GM12878 (cell line): ENCODE data around the gene KPNA1. TPM values are rescaled to one million over a fixed set of nuclear protein-coding genes. Genes with fewer than 3 reads are reported as not detected.

Source experiments
- ATAC-seq: fragments of 200-7000 bp; cut with Tn5 transposase; 3 replicates; pipeline ENCODE4 v1.9.1; 2020; ENCODE audit warnings: mild to moderate bottlenecking, moderate library complexity
- BruUV-seq: library from RNA; stranded (reverse); fragments of 400-500 nt; replicated peaks from 2 replicates; lab custom pipeline; 2021; lab: Mats Ljungman, UMichigan
- CTCF ChIA-PET: fragments of 300-600 bp; sonication (Branson Sonifier 250); formaldehyde crosslinking; extraction: SDS; loops from one replicate; lab custom pipeline; 2021; ENCODE audit warnings: inconsistent platforms; lab: Yijun Ruan, JAX
- POLR2A ChIA-PET: fragments of 350-600 bp; formaldehyde crosslinking; extraction: SDS; loops from one replicate; lab custom pipeline; 2021; ENCODE audit warnings: inconsistent platforms; lab: Charles Lee
- RAD21 ChIA-PET: fragments of 300-600 bp; sonication (Branson Sonifier 250); formaldehyde crosslinking; loops from one replicate; lab custom pipeline; 2023; ENCODE audit warnings: antibody characterized with exemption; ENCODE audit not compliant: unreplicated experiment; lab: Charles Lee
- SMC1A ChIA-PET: fragments of 300-600 bp; sonication (Branson Sonifier 250); formaldehyde crosslinking; loops from one replicate; lab custom pipeline; 2023; ENCODE audit not compliant: unreplicated experiment, uncharacterized antibody; lab: Charles Lee
- DNase-seq: peaks from one replicate; pipeline ENCODE4 v3.0.0-alpha.2; 2011; ENCODE audit warnings: low read depth, low spot score
- FAIRE-seq: peaks from 3 replicates; lab custom pipeline; 2011; peaks lifted over from hg19 to GRCh38; lab: Jason Lieb, UNC
- H2AFZ ChIP-seq: 2 replicates; pipeline ENCODE4 v1.6.0; 2011; ENCODE audit warnings: low read depth, low read length, control low read depth; ENCODE audit not compliant: control insufficient read depth
- H3K27ac ChIP-seq: 2 replicates; pipeline ENCODE4 v1.5.1; 2011; ENCODE audit warnings: control low read depth; ENCODE audit not compliant: control insufficient read depth, insufficient read depth
- H3K27me3 ChIP-seq, 2 experiments: replicated peaks in 1 of 2; 2 replicates each; pipeline versions ENCODE4 v1.6.0 to v1.6.1; 2011; ENCODE audit warnings: low read length in 1 of 2; ENCODE audit not compliant: control insufficient read depth in 2 of 2, insufficient read depth in 2 of 2
- H3K36me3 ChIP-seq, 2 experiments: 2 replicates each; pipeline ENCODE4 v1.5.1; 2011; ENCODE audit warnings: low read length in 1 of 2; ENCODE audit not compliant: control insufficient read depth in 2 of 2, insufficient read depth in 2 of 2
- H3K4me1 ChIP-seq: 2 replicates; pipeline ENCODE4 v1.6.1; 2011; ENCODE audit warnings: mild to moderate bottlenecking, low read length, moderate library complexity, mixed read lengths; ENCODE audit not compliant: control insufficient read depth, insufficient read depth
- H3K4me2 ChIP-seq: 2 replicates; pipeline ENCODE4 v1.6.0; 2011; ENCODE audit warnings: control low read depth; ENCODE audit not compliant: control insufficient read depth, insufficient read depth
- H3K4me3 ChIP-seq: fragments of 200-600 bp; sonication (generic); 2 replicates; pipeline ENCODE4 v1.5.1; 2016
- H3K79me2 ChIP-seq: 2 replicates; pipeline ENCODE4 v1.6.0; 2011; ENCODE audit warnings: low read length; ENCODE audit not compliant: control insufficient read depth, insufficient read depth
- H3K9ac ChIP-seq: 2 replicates; pipeline ENCODE4 v1.8.0; 2011; ENCODE audit warnings: low read length, control low read depth, mixed read lengths; ENCODE audit not compliant: control insufficient read depth, insufficient read depth
- H3K9me3 ChIP-seq: replicated peaks from 3 replicates; pipeline ENCODE4 v1.5.1; 2011; ENCODE audit warnings: mild to moderate bottlenecking, low read length; ENCODE audit not compliant: control insufficient read depth, insufficient read depth
- H4K20me1 ChIP-seq: 2 replicates; pipeline ENCODE4 v1.6.0; 2011; ENCODE audit not compliant: control insufficient read depth, insufficient read depth
- ASH2L ChIP-seq: fragments of 300-600, 200-600 bp; sonication (generic); IDR thresholded peaks from 2 replicates; pipeline ENCODE4 v1.6.1; 2017; ENCODE audit warnings: low read depth, mild to moderate bottlenecking, borderline replicate concordance
- MAX ChIP-seq: IDR thresholded peaks from 2 replicates; pipeline ENCODE4 v1.6.1; 2012; ENCODE audit warnings: low read depth, low read length, improper control_type of control experiment
- MEF2A ChIP-seq: IDR thresholded peaks from 2 replicates; pipeline ENCODE4 v1.6.1; 2011; ENCODE audit warnings: low read depth, mild to moderate bottlenecking, low read length, moderate library complexity; ENCODE audit not compliant: insufficient read depth
- MEF2B ChIP-seq: fragments of 450-650 bp; IDR thresholded peaks from 2 replicates; pipeline ENCODE4 v1.6.1; 2018; ENCODE audit warnings: mild to moderate bottlenecking, moderate library complexity; ENCODE audit not compliant: partially characterized antibody, poor library complexity, severe bottlenecking
- MTA2 ChIP-seq: fragments of 450-650 bp; IDR thresholded peaks from 2 replicates; pipeline ENCODE4 v1.6.1; 2016; ENCODE audit warnings: low read depth, mild to moderate bottlenecking, moderate library complexity
- NBN ChIP-seq: fragments of 450-650 bp; IDR thresholded peaks from 2 replicates; pipeline ENCODE4 v1.6.1; 2016
- NFYB ChIP-seq: IDR thresholded peaks from 2 replicates; pipeline ENCODE4 v1.6.1; 2011; ENCODE audit warnings: low read depth, mild to moderate bottlenecking, low read length, improper control_type of control experiment, moderate library complexity; ENCODE audit not compliant: insufficient read depth
- SRF ChIP-seq, 2 experiments: IDR thresholded peaks; 2 replicates each; pipeline ENCODE4 v1.6.1; 2011; ENCODE audit warnings: low read depth in 2 of 2, low read length in 2 of 2, mild to moderate bottlenecking in 1 of 2, moderate library complexity in 1 of 2
- SUZ12 ChIP-seq: fragments of 200-600 bp; sonication (generic); IDR thresholded peaks from one replicate; pipeline ENCODE4 v1.6.1; 2018; ENCODE audit warnings: antibody characterized with exemption, mild to moderate bottlenecking; ENCODE audit not compliant: unreplicated experiment
- ZNF217 ChIP-seq: fragments of 450-650 bp; IDR thresholded peaks from 2 replicates; pipeline ENCODE4 v1.6.1; 2017; ENCODE audit warnings: antibody characterized with exemption, mild to moderate bottlenecking
- WGBS: methylation state at CpG from one replicate; pipeline ENCODE4 v1.1.6; 2016; ENCODE audit warnings: low lambda C conversion rate; ENCODE audit not compliant: insufficient replicate concordance, insufficient coverage; ENCODE audit errors: missing lambda C conversion rate; 5-methylcytosine and 5-hydroxymethylcytosine counted together
- in situ Hi-C: fragments of 300-500 bp; cut with MboI; formaldehyde crosslinking; loops from 9 replicates; pipeline ENCODE4 v1.14.3; 2018; ENCODE audit warnings: mixed read lengths
- intact Hi-C: fragments of 100-400 bp; cut with micrococcal nuclease; formaldehyde crosslinking; loops from one replicate; pipeline ENCODE4 v1.14.2; 2022; ENCODE audit not compliant: unreplicated experiment
- polyA plus RNA-seq, 11 experiments: library from polyadenylated mRNA; depleted of rRNA in 4 of 11; unstranded in 6 of 11; stranded (reverse) in 5 of 11; fragments of >200 nt; fragmentation: Nextera tagmentation in 4 of 11; fragmentation: Illumina TruSeq in 1 of 11; extraction: Ambion mirVana in 4 of 11; extraction: Trizol in 1 of 11; gene quantifications; 1 replicate in 1 of 11; 2 replicates in 10 of 11; pipeline versions ENCODE4 v1.2.1 to v1.2.3, GENCODE V29; 2011 to 2016; ENCODE audit warnings: inconsistent platforms in 2 of 11, missing spikeins in 2 of 11, low read depth in 1 of 11
- total RNA-seq, 4 experiments: library from RNA; depleted of rRNA in 3 of 4; stranded (reverse); fragments of >200 nt in 3 of 4; fragmentation: Illumina TruSeq in 1 of 4; extraction: Trizol in 1 of 4; gene quantifications; 2 replicates each; pipeline versions ENCODE4 v1.2.1 to v1.2.3, GENCODE V29; 2013 to 2021

The KPNA1 gene
- total and polyA plus RNA-seq, 10 of the 15 experiments (the other 5 are each of a cell fraction or from before 2014, with no cell fraction given), result 8.5 to 52.7 (median 41.0) TPM

DNA sequence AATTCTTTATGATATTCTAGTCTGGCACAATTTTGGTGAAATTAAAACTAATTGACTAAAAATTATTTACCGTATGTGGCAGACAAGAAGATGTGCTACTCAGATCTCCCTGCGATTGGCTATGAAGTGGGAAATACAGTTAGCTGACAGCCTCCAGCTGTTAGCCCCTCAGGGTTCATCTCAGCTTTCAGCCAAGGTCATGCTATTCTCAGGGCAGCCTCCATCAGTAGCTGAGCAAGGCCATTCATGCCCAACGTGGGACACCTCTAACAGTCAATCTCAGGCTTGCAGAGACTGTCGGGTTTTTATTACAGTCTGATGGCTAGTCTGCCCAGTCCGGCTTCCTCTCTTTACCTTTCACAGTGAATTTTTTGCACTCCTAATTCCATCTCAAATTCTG, 42.6 kb upstream of the KPNA1 start (continued):
- TF ChIP-seq ASH2L, result no peak
- TF ChIP-seq MEF2A, result no peak

DNA sequence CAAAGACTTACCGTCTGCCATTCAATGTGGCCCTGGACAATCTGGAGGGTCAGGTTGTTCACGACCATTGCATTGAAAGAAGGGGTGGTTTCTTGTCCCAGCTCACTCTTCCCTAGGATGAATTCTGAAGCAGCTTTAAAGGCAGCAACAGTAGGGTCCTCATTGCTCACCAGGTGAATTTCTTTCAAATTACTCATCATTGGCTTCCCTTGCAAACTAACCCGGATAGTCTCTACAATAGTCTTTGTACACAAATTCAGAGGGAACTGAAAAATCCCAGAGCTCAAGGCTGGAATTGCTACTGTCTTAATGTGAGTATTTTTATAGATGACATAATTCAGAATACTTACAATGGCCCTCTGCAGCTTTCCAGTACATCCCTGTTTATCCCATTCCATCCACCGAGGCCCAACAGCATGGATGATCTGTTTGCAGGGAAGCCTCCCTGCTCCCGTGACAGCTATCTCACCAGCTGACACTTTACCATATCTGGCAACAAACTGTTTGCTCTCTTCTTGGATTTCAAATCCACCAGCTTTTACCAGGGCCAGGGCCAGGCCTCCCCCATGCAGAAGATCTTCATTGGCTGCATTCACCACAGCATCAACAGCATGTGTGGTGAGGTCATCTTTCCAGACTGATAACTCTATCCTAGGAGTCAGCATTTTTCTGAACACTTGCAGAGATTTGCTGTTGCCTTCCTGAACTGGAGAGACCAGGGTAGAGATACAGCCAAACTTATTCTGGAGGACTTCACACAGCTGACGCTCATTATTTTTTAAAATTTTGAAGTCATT, 40.7 kb upstream of the KPNA1 start:
- H3K4me2 ChIP-seq, result no peak overlapping the region
- H3K27me3 ChIP-seq, result no peaks in the 10 kb centered on the region
- intact Hi-C loops (no loop called here), in situ Hi-C loops (loop anchor here (5.0 kb wide), 1 partner anchor 122 kb away; no protein-coding TSS in a partner anchor)
- DNase-seq, result no peak
- H3K27ac ChIP-seq, result no peak overlapping the region
- no peak overlapping the region for H2AFZ ChIP-seq
- H3K9me3 ChIP-seq, result no peaks in the 10 kb centered on the region
- BruUV-seq, result TSS peak; percentile 29
- WGBS, result 97% methylated on average over 6 of the region's 6 CpGs
- peaks cover 2 to 21% of the 10 kb centered on the region in 2 experiments; a peak in 3 of 4 replicates for H3K36me3 ChIP-seq
- RAD21 ChIA-PET, result interaction anchor here (1.2 to 2.7 kb wide), 2 partner anchors 15 to 123 kb away, joined by 3 to 12 read pairs; no protein-coding TSS in a partner anchor
- TF ChIP-seq ZNF217, result no peak
- no peak for TF ChIP-seq MAX
- TF ChIP-seq MTA2, result no peak
- no peak for TF ChIP-seq NFYB
- TF ChIP-seq MEF2B, result no peak
- TF ChIP-seq SRF (IDR thresholded peaks at IDR 0.05; ENCODE audit: low read depth in 2 of 2, low read length in 2 of 2), result no peak
- TF ChIP-seq ASH2L, result no peak
- no peak for TF ChIP-seq SUZ12
- no peak for TF ChIP-seq NBN
- SMC1A ChIA-PET, result interaction anchor here (0.6 to 13.0 kb wide), 13 partner anchors 8 to 145 kb away, joined by 3 to 250 read pairs (median 3); partner anchors contain the start of gene PARP14
- CTCF ChIA-PET, result interaction anchor here (0.5 to 6.0 kb wide), 5 partner anchors 10 to 373 kb away, joined by 3 to 33 read pairs (median 3); no protein-coding TSS in a partner anchor
- no peak for ATAC-seq
- no peaks in the 10 kb centered on the region for H4K20me1 ChIP-seq
- H3K79me2 ChIP-seq, result no peaks in the 10 kb centered on the region
- H3K9ac ChIP-seq, result no peak overlapping the region
- POLR2A ChIA-PET, result interaction anchor here (0.6 to 2.7 kb wide), 3 partner anchors 37 to 192 kb away, joined by 3 to 11 read pairs (median 3); no protein-coding TSS in a partner anchor
- H3K4me1 ChIP-seq, result no peaks in the 10 kb centered on the region
- H3K4me3 ChIP-seq, result no peak overlapping the region
- no peak for FAIRE-seq
